Neural progenitor cell (in vitro differentiated cells): ENCODE data around the gene MAP7D1.

ENCODE experiments used
- CTCF ChIP-seq: fragments of 200-600 bp; sonication (generic); IDR thresholded peaks from 2 replicates; pipeline ENCODE4 v1.5.1; 2017; ENCODE audit warnings: antibody characterized with exemption, mild to moderate bottlenecking
- EZH2 ChIP-seq: fragments of 200-600 bp; sonication (generic); IDR thresholded peaks from 2 replicates; pipeline ENCODE4 v1.6.1; 2017; ENCODE audit warnings: antibody characterized with exemption, mild to moderate bottlenecking, moderate library complexity
- EZH2phosphoT487 ChIP-seq: fragments of 200-600 bp; sonication (generic); IDR thresholded peaks from 2 replicates; pipeline ENCODE4 v1.6.1; 2017; ENCODE audit warnings: antibody characterized with exemption

DNA sequence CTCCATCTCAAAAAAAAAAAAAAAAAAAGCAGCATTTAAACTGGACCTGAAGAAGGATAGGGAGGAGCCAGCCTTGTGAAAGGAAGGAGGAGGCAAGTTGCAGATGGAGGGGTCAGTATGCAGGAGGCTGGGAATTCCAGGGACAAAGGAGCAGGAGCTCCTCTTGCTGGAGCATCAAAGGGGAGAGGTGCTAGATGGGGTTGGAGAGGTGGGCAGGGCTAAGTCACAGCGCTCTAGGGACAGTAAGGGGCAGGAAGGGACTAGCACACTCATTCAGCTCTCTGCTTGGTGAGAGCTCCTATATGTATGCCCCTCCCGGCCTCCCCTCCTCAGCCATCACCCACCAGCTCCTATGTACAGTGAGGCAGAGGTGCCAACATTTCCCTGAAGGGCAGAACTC, 26.8 kb downstream of the MAP7D1 start:
- TF ChIP-seq CTCF: no peak
- TF ChIP-seq EZH2: no peak
- TF ChIP-seq EZH2phosphoT487: no peak
